Neural progenitor cell (in vitro differentiated cells): ENCODE data around the gene MRPL51.

Experiments
- EZH2phosphoT487 ChIP-seq: fragments of 200-600 bp; sonication (generic); IDR thresholded peaks from 2 replicates; pipeline ENCODE4 v1.6.1; 2017; ENCODE audit warnings: antibody characterized with exemption
- TF ChIP-seq, protein P1 (sequence below): fragments of 200-600 bp; sonication (generic); IDR thresholded peaks from 2 replicates; pipeline ENCODE4 v1.5.1; 2017; ENCODE audit warnings: antibody characterized with exemption, mild to moderate bottlenecking

DNA sequence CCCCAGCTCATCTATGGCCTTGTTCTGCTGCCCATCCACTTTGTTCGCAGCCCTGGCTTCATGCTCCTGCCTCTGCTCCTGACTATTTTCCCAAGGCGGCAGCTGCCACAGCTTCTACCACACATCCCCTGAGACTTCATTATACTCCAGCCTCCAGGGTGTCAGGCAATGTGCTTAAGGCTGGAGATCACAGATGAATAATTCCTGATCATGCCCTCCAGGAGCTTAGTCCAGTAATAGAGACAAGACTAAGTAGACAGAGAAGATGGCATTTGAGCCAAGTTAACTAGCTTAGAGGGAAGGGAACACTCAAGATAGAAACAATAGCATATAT is 34.1 kb downstream of the MRPL51 start:
- TF ChIP-seq, protein P1, sequence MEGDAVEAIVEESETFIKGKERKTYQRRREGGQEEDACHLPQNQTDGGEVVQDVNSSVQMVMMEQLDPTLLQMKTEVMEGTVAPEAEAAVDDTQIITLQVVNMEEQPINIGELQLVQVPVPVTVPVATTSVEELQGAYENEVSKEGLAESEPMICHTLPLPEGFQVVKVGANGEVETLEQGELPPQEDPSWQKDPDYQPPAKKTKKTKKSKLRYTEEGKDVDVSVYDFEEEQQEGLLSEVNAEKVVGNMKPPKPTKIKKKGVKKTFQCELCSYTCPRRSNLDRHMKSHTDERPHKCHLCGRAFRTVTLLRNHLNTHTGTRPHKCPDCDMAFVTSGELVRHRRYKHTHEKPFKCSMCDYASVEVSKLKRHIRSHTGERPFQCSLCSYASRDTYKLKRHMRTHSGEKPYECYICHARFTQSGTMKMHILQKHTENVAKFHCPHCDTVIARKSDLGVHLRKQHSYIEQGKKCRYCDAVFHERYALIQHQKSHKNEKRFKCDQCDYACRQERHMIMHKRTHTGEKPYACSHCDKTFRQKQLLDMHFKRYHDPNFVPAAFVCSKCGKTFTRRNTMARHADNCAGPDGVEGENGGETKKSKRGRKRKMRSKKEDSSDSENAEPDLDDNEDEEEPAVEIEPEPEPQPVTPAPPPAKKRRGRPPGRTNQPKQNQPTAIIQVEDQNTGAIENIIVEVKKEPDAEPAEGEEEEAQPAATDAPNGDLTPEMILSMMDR: no peak
- TF ChIP-seq EZH2phosphoT487: no peak
